Mucosa of descending colon (tissue), 3 donors: Measurements from ENCODE around the gene WNT7B. TPM values are rescaled to one million over a fixed set of nuclear protein-coding genes. Genes with fewer than 3 reads are reported as not detected.
A peak's percentile ranks its signal among the peaks of the same experiment; 100 is the strongest.

Experiments used
- ATAC-seq: fragments of 200-7000 bp; cut with Tn5 transposase; one replicate; pipeline ENCODE4 v1.9.1; 2020; ENCODE audit warnings: mild to moderate bottlenecking, moderate library complexity
- DNase-seq, 3 donors: peaks; one replicate each; pipeline ENCODE4 v3.0.0-alpha.2; 2020
- H3K36me3 ChIP-seq: fragments of 200-600 bp; one replicate; pipeline ENCODE4 v1.8.0; 2021; ENCODE audit warnings: low read depth, mild to moderate bottlenecking
- H3K4me1 ChIP-seq: fragments of 200-600 bp; one replicate; pipeline ENCODE4 v1.8.0; 2021; ENCODE audit warnings: low read depth, mild to moderate bottlenecking
- H3K4me3 ChIP-seq: fragments of 200-600 bp; one replicate; pipeline ENCODE4 v1.8.0; 2021; ENCODE audit warnings: mild to moderate bottlenecking
- H3K9me3 ChIP-seq: fragments of 200-600 bp; one replicate; pipeline ENCODE4 v1.8.0; 2021; ENCODE audit warnings: mild to moderate bottlenecking
- CTCF ChIP-seq: fragments of 200-600 bp; IDR thresholded peaks from one replicate; pipeline ENCODE4 v1.8.0; 2022; ENCODE audit warnings: antibody characterized with exemption, mild to moderate bottlenecking
- intact Hi-C, 2 donors: fragments of 100-400 bp; cut with DNase I in 1 of 2; cut with micrococcal nuclease in 1 of 2; formaldehyde crosslinking; loops; one replicate each; pipeline versions ENCODE4 v1.11.0 to v1.11.1; 2022; cut with DNase I, micrococcal nuclease
- total RNA-seq, 3 donors: library from RNA; stranded (reverse); fragmentation: NEBNext Ultra II Directional in 2 of 3; extraction: Animal tissue kit (Norgen Biotek cat#: 25700) in 2 of 3; gene quantifications; one replicate each; pipeline versions ENCODE4 v1.2.1 to v1.2.4, GENCODE V29; 2021 to 2023
- donor health status: DM: no; HTN: no; CAD: no; lungs with moderate emphysema.
- donor health status: DM: no; HTN: no; CAD: no.
- donor health status: DM: no; HTN: yes; CAD: no.

The WNT7B gene
- total RNA-seq, 3 donors from 2014 or later: not detected

DNA sequence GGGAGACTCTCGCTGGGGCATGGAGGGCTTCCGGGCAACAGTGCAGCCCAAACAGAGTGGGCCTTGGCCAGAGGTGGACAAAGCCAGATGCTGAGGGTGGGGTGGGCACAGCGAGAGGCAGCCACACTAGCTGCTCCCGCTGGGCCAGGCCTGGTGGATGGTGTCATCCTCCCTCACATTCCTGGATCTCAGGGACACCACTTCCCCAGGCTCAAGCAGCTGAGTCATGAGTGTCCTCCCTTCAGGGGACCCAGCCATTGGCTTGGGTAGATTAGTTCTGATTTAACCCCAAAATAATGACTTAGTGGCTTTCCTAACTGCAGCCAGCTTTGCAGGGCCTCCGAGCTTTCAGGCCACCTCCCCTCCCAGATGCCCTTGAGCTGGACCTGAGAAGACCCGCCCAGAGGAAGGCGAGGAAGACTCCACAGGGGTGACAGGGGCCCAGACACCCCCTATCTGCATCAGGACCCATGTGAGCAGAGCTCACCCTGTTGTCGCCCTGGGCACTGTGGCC, 25.9 kb upstream of the WNT7B start:
- intact Hi-C loops: no loop called here
- no peak for ATAC-seq

GRCh38 chr22:46001426-46002106, 24.6 kb upstream of the WNT7B start:
- peaks cover 10% of the 10 kb centered on the region for H3K4me1 ChIP-seq
- DNase-seq (peak in 2 of 3 donors; percentile 22 to 33), ATAC-seq (no peak)
- intact Hi-C loops: no loop called here
- H3K36me3 ChIP-seq: no peaks in the 10 kb centered on the region
- TF ChIP-seq CTCF: no peak
- H3K4me3 ChIP-seq: no peak overlapping the region
- no peaks in the 10 kb centered on the region for H3K9me3 ChIP-seq

More for the DNA sequence above, 25.9 kb upstream of the WNT7B start:
- DNase-seq: peak in 1 of 3 donors; percentile 52
- Histone ChIP-seq H3K4me1 (peaks cover 11% of the 10 kb centered on the region), H3K36me3 (no peaks in the 10 kb centered on the region), H3K9me3 (no peaks in the 10 kb centered on the region), H3K4me3 (no peak overlapping the region)
- TF ChIP-seq CTCF: no peak

DNA sequence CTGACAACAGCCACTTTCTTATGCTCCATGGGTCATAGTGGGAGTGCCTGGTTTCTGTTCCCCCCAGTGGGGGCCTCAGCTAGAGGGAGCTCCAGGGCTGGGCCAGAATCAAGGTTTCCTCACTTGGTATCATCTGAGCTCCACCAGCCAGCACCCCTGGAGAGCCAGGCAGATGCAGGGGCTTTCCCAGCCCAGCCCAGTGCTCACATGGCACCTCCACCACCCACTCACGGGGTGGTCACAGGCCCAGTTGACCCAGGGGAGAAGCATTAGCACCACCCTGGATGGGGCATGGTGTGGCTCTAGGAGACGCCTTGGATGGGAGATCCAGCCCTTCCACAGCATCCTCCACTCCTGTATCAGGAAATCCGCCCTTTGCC, 24.1 kb upstream of the WNT7B start:
- H3K4me3 ChIP-seq: no peak overlapping the region
- ATAC-seq (no peak), DNase-seq (peak in 1 of 3 donors; percentile 33)
- no peak for TF ChIP-seq CTCF
- peaks cover 13% of the 10 kb centered on the region for H3K4me1 ChIP-seq
- no peaks in the 10 kb centered on the region for H3K9me3 ChIP-seq
- intact Hi-C loops: no loop called here
- H3K36me3 ChIP-seq: no peaks in the 10 kb centered on the region

DNA sequence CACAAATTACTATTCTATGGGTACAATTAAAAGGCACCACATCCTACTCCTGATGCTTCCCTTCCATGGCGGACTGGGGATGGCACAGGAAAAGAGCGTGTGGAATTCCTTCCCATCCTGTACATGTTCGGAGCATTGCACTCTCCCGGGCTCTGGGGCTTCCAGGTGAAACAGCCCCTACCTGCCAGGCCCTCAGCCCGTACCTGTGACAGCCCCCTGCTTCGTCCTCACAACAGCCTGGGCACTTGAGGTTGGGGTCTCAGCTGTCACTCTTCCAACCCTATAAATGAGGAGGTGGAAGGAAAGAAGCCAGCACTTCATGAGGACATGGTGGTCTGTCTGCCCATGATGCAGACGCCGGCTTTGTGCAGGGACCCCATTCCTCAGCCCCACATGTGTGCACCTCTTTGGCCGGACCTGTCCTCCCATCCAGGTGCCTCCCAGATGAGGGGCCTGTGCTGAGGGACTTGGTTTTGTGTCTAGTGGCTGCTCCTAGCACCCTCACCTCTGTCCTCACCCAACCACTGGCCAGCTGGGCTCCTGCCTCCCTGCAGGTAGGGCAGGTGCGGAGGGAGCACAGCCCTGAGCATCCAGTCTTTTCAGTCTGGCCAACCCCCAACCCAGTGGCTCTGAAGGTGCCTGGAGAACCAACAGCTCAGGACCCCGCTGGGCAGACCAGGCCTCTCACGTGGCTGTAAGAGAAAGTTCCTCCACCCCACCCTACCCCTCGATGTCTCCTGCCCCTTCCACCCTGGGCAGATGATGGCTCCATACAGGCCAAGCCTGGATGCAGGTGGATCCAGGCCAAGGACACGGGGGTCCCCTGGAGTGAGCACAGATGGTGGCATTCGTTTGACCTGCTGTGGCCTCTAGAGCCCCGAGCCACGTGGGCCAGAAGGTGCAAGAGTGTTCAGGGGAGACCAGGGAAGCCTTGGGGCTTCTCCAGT, 23.4 kb upstream of the WNT7B start:
- no peak overlapping the region for H3K4me3 ChIP-seq
- no peaks in the 10 kb centered on the region for H3K9me3 ChIP-seq
- no peaks in the 10 kb centered on the region for H3K36me3 ChIP-seq
- H3K4me1 ChIP-seq: peaks cover 15% of the 10 kb centered on the region
- intact Hi-C loops: no loop called here
- TF ChIP-seq CTCF: no peak
- no peak for ATAC-seq
- DNase-seq: peak in 2 of 3 donors; percentile 22 to 40

DNA sequence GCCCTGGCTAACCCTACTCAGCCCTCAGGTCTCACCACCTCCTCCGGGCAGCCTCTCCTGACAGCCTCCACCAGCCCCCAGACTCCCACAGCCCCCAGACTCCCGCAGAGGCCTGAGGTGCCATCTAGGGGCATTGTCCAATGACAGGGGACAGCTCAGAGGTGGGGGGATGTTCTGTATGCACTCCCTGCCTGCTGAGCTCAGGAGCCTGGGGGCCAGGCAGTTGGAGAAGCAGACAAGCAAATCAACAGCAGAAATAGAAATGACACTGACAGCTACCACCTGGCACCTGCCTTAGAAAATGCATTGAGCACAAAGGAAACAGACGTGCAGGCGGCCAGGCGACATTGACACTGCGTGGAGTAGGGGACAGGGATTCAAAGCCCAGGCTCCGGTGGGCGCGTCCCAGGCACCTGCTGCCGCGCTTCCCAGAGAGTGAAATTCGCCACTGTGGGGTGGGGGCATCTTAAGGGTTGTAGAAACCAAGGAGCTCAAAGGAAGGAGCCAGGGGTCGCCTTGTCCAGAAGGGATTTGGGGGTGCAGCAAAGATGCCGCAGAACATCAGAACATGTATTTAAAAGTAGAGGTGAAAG, 22.5 kb upstream of the WNT7B start:
- no peak for ATAC-seq
- DNase-seq: peak in 1 of 3 donors; percentile 31
- H3K36me3 ChIP-seq: no peaks in the 10 kb centered on the region
- peaks cover 19% of the 10 kb centered on the region for H3K4me1 ChIP-seq
- intact Hi-C loops: loop anchor here (10.0 kb wide), 2 partner anchors 295 to 315 kb away; partner anchors contain the start of gene GTSE1 (in 1 of the 2)
- TF ChIP-seq CTCF: no peak
- H3K4me3 ChIP-seq: no peak overlapping the region
- H3K9me3 ChIP-seq: no peaks in the 10 kb centered on the region
